HUES64 (cell line): Measurements from ENCODE around the gene GNG14. TPM values are rescaled to one million over a fixed set of nuclear protein-coding genes. Genes with fewer than 3 reads are reported as not detected.
"Not testable (repeated sequence)": the region's sequence is repeated elsewhere in the genome, so short reads cannot be mapped to it uniquely, and the experiment has no call there.

Experiments
- H3K27ac ChIP-seq: 2 replicates; pipeline ENCODE4 v1.7.0; 2013; ENCODE audit warnings: low read depth, low read length, inconsistent platforms
- H3K27me3 ChIP-seq: 2 replicates; pipeline ENCODE4 v1.6.1; 2013; ENCODE audit warnings: mild to moderate bottlenecking, low read length; ENCODE audit not compliant: insufficient read depth
- H3K36me3 ChIP-seq: 2 replicates; pipeline ENCODE4 v1.6.1; 2013; ENCODE audit warnings: mild to moderate bottlenecking, low read length; ENCODE audit not compliant: insufficient read depth
- H3K4me1 ChIP-seq: 2 replicates; pipeline ENCODE4 v1.6.1; 2013; ENCODE audit warnings: mild to moderate bottlenecking, low read length, moderate library complexity; ENCODE audit not compliant: insufficient read depth
- H3K4me3 ChIP-seq: 2 replicates; pipeline ENCODE4 v1.5.1; 2013; ENCODE audit warnings: mild to moderate bottlenecking, low read length, moderate library complexity
- H3K9ac ChIP-seq: 2 replicates; pipeline ENCODE4 v1.6.1; 2013; ENCODE audit warnings: mild to moderate bottlenecking, low read depth, low read length
- H3K9me3 ChIP-seq: 2 replicates; pipeline ENCODE4 v1.6.1; 2013; ENCODE audit warnings: low read depth, low read length; ENCODE audit not compliant: insufficient read depth
- WGBS: fragments of 150-250, 120-280 bp; methylation state at CpG from one replicate; pipeline ENCODE4 v1.1.7; 2013; ENCODE audit warnings: missing lambda C conversion rate; 5-methylcytosine and 5-hydroxymethylcytosine counted together
- polyA plus RNA-seq, 2 experiments: library from polyadenylated mRNA; stranded (reverse); fragments of 50-300 nt; gene quantifications; one replicate each; pipeline ENCODE4 v1.2.3, GENCODE V29; 2013

The GNG14 gene
- not detected for polyA plus RNA-seq (2013, experiment 1 of 2)
- polyA plus RNA-seq (2013, experiment 2 of 2): not detected

DNA sequence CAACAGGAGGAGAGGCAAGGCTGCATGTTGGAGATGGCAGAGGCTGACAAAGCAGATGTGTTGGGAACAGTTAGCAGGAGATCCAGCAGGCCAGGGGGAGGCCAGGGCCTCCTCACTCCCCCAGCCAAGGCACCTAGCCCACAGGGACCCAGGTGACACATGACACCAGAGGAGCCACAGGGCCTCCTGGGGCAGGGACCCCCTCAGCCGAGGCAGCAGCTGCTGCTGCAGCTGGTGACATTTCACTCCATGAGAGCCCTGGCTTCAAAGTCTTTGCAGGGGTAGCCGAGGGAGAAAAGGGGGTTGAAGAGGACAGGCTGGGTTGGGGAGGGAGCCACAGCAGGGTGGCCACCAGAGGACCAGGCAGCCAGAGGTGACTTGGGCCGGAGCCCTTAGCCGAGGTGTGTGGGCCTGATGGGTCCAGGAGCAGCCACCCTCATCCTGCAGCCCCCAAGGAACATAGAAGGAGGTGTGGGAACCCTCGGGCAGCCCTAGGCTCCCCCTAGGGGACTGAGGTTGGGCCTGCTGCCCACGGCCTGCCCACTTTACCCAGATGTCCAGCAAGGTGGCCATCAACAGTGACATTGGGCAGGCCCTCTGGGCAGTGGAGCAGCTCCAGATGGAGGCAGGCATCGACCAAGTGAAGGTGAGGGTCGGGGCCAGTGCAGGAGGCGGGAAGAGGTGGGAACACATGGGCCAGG, at the start of gene GNG14:
GNG14 (plus strand) TSS at position 503 of the 701 bp plus-strand sequence; CDS start at position 554, 51 bp downstream.
- no peaks in the 10 kb centered on the region for H3K27me3 ChIP-seq
- WGBS: 91% methylated on average over 9 of the region's 9 CpGs
- no peak within 1 kb of the TSS for H3K9ac ChIP-seq
- H3K27ac ChIP-seq: no peak within 1 kb of the TSS
- no peak within 1 kb of the TSS for H3K4me3 ChIP-seq
- 0 out of 2 replicates have a peak, but pooled peaks cover 1% of the 10 kb centered on the region for H3K36me3 ChIP-seq
- no peaks in the 10 kb centered on the region for H3K9me3 ChIP-seq
- no peaks in the 10 kb centered on the region for H3K4me1 ChIP-seq

- H3K27me3 ChIP-seq: no peaks in the 10 kb centered on the region
- 96% methylated on average over 20 of the region's 22 CpGs for WGBS
- no peaks in the 10 kb centered on the region for H3K9me3 ChIP-seq
- H3K9ac ChIP-seq: no peak overlapping the region
- H3K4me1 ChIP-seq: no peaks in the 10 kb centered on the region
- H3K4me3 ChIP-seq: no peak overlapping the region
- H3K36me3 ChIP-seq: no peaks in the 10 kb centered on the region
- no peak overlapping the region for H3K27ac ChIP-seq
Observed at GRCh38 chr19:12638611-12639182, 49.1 kb upstream of the GNG14 start.

- H3K4me1 ChIP-seq: no peaks in the 10 kb centered on the region
- peak overlapping the region; percentile 33; the same call in 1 of the 2 replicates for H3K9ac ChIP-seq
- no peaks in the 10 kb centered on the region for H3K9me3 ChIP-seq
- H3K27ac ChIP-seq: no peak overlapping the region
- 21% methylated on average over 39 of the region's 39 CpGs for WGBS
- no peaks in the 10 kb centered on the region for H3K36me3 ChIP-seq
- H3K27me3 ChIP-seq: no peaks in the 10 kb centered on the region
- H3K4me3 ChIP-seq: peak overlapping the region; percentile 44
Observed at GRCh38 chr19:12639901-12640613, 47.7 kb upstream of the GNG14 start.

DNA sequence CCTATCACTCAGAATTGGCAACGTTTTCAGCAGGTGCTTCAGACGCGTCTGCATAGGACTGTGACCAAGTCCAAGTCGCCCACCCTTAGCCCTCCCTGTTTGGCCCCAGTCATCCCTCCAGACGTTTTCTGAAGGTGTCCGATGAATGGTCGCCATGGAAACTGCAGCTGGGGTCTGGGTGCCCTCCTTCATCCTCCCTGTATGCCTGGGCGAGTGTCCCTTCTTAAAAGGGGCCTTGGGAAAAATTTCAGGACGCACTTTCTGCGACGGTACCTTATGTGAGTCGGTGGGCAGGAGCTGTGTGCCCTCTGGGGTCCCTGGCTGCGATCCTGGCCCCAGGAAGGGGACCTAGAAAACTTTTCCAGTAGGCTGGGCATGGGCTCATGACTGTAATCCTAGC, 46.3 kb upstream of the GNG14 start:
- WGBS: 87% methylated on average over 13 of the region's 13 CpGs
- no peaks in the 10 kb centered on the region for H3K4me1 ChIP-seq
- no peaks in the 10 kb centered on the region for H3K36me3 ChIP-seq
- no peaks in the 10 kb centered on the region for H3K27me3 ChIP-seq
- no peak overlapping the region for H3K4me3 ChIP-seq
- H3K27ac ChIP-seq: no peak overlapping the region
- H3K9ac ChIP-seq: no peak overlapping the region
- H3K9me3 ChIP-seq: no peaks in the 10 kb centered on the region

DNA sequence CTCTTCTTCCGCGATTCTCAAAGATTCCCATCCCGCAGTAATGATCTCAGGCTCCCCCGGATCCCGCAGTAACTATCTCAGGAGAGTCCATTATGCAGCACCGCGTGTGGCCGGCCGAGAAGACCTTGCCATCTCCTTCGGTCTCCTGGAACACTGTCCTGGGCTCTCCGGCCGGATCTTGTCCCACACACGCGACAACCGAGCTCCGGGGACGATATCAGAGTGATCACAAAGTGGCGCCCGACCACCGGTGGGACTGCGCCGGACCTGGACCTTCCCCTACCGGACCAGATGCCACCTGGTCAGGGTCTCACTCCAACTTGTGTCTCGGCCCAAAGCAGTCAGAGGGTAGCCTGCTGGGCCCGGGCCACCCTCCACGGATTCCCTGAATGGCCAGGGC, 45.3 kb upstream of the GNG14 start:
- no peak overlapping the region for H3K4me3 ChIP-seq
- H3K36me3 ChIP-seq: no peaks in the 10 kb centered on the region
- no peaks in the 10 kb centered on the region for H3K9me3 ChIP-seq
- H3K27ac ChIP-seq: no peak overlapping the region
- H3K4me1 ChIP-seq: no peaks in the 10 kb centered on the region
- no peaks in the 10 kb centered on the region for H3K27me3 ChIP-seq
- WGBS: 94% methylated on average over 26 of the region's 26 CpGs
- no peak overlapping the region for H3K9ac ChIP-seq

DNA sequence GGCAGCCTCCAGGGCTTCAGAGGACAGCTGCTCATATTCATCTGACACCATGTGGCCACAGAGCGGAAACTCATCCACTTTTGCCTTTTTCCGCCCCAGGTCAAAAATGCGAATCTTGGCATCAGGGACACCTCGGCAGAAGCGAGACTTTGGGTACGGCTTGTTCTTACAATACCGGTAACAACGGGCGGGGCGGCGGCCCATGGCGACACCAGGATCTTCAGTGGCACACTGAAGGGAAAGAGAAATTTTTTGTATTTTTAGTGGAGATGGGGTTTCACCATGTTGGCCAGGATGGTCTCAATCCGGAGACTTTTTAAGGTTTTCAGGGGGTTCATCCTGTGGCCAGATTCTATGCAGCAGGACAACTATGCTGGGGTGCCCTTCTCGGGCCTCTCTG, 44.1 kb upstream of the GNG14 start:
- WGBS: 96% methylated on average over 14 of the region's 14 CpGs
- H3K9me3 ChIP-seq, H3K36me3 ChIP-seq, H3K4me1 ChIP-seq, H3K4me3 ChIP-seq, H3K9ac ChIP-seq, H3K27me3 ChIP-seq, H3K27ac ChIP-seq: not testable (repeated sequence)

- no peaks in the 10 kb centered on the region for H3K4me1 ChIP-seq
- no peaks in the 10 kb centered on the region for H3K27me3 ChIP-seq
- H3K27ac ChIP-seq: no peak overlapping the region
- H3K9ac ChIP-seq: no peak overlapping the region
- WGBS: 94% methylated on average over 10 of the region's 10 CpGs
- no peak overlapping the region for H3K4me3 ChIP-seq
- no peaks in the 10 kb centered on the region for H3K36me3 ChIP-seq
- no peaks in the 10 kb centered on the region for H3K9me3 ChIP-seq
Observed at GRCh38 chr19:12646551-12646950, 41.2 kb upstream of the GNG14 start.

- Histone ChIP-seq H3K4me3 (no peak overlapping the region), H3K9ac (no peak overlapping the region), H3K4me1 (no peaks in the 10 kb centered on the region), H3K9me3 (no peaks in the 10 kb centered on the region), H3K27me3 (no peaks in the 10 kb centered on the region), H3K27ac (no peak overlapping the region), H3K36me3 (peaks cover 3% of the 10 kb centered on the region; the same call in 1 of the 2 replicates)
- 90% methylated on average over 8 of the region's 8 CpGs for WGBS
Observed at GRCh38 chr19:12647047-12647446, 40.8 kb upstream of the GNG14 start.

GRCh38 chr19:12647490-12648071, 40.2 kb upstream of the GNG14 start:
- Histone ChIP-seq H3K27ac (no peak overlapping the region), H3K27me3 (no peaks in the 10 kb centered on the region), H3K9ac (no peak overlapping the region), H3K9me3 (no peaks in the 10 kb centered on the region), H3K4me3 (peak overlapping the region; percentile 43), H3K36me3 (peaks cover 6% of the 10 kb centered on the region; the same call in 1 of the 2 replicates), H3K4me1 (no peaks in the 10 kb centered on the region)
- 92% methylated on average over 31 of the region's 31 CpGs for WGBS

DNA sequence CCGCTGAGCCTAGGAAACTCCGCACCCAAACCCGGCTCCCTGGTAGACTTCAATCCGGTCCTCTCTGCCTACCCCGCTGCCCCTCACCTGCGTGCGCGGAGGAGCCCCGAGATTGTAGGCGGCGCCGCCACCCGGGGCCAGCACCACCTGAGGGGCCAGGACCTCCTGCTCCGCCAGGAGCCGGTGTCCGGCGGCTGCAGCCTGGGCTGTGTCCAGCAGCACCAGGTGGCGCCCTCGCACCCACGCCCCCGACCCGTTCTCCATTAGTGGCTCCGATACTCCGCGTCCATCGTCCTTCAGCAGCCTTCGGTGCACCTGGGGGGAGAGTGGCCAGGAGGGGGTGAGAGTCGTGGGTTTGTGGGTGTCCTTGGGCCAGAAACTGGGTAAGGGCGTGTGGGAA, 39.7 kb upstream of the GNG14 start:
- 94% methylated on average over 29 of the region's 29 CpGs for WGBS
- Histone ChIP-seq H3K9ac (no peak overlapping the region), H3K27ac (no peak overlapping the region)

DNA sequence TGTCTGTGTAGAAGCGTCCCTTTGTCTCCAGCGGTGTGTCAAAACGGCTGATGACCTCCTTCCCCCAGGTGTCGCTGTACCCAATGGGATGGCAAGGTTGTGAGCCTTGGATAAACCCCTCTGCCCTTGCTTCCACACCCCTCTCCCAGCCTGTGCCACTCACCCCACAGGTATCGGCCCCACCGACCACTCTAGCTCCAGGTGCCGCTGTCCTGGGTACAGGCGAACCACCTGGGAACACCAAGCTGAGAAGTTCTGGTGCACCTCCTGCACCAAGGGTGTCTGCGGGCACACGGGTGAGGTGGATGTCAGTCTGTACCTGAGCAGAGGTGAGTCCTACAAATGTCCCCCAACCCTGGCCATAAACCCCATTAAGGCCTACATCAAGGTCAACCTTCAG, 37.9 kb upstream of the GNG14 start:
- Histone ChIP-seq H3K9me3 (no peaks in the 10 kb centered on the region), H3K27ac (no peak overlapping the region), H3K36me3 (peaks cover 10% of the 10 kb centered on the region), H3K27me3 (no peaks in the 10 kb centered on the region), H3K9ac (no peak overlapping the region), H3K4me1 (no peaks in the 10 kb centered on the region), H3K4me3 (no peak overlapping the region)
- 96% methylated on average over 10 of the region's 10 CpGs for WGBS

More for the DNA sequence above, 39.7 kb upstream of the GNG14 start:
- peak overlapping the region; percentile 43 for H3K4me3 ChIP-seq
- H3K27me3 ChIP-seq: no peaks in the 10 kb centered on the region
- H3K9me3 ChIP-seq: no peaks in the 10 kb centered on the region
- no peaks in the 10 kb centered on the region for H3K4me1 ChIP-seq
- H3K36me3 ChIP-seq: peaks cover 6% of the 10 kb centered on the region; the same call in 1 of the 2 replicates
